Measurements from ENCODE around the gene WNT9B.

DNA sequence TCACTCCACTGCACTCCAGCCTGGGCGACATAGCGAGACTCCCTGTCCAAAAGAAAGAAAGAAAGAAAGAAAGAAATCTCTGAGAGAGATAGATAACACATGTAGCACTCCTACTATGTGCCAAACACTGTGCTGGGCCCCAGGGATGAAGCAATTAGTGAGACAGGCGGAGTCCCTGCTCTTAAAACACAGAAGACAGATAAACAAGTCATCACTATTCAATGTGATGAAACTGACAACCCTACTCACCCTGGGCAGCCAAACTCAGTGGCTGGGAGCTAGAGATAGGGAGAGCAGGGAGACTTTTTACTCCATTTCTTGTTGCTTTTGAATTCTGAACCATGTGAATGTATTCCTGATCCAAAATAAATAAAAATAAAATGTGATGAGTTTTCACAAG is 36.3 kb downstream of the WNT9B start:
- TF ChIP-seq, protein P1, sequence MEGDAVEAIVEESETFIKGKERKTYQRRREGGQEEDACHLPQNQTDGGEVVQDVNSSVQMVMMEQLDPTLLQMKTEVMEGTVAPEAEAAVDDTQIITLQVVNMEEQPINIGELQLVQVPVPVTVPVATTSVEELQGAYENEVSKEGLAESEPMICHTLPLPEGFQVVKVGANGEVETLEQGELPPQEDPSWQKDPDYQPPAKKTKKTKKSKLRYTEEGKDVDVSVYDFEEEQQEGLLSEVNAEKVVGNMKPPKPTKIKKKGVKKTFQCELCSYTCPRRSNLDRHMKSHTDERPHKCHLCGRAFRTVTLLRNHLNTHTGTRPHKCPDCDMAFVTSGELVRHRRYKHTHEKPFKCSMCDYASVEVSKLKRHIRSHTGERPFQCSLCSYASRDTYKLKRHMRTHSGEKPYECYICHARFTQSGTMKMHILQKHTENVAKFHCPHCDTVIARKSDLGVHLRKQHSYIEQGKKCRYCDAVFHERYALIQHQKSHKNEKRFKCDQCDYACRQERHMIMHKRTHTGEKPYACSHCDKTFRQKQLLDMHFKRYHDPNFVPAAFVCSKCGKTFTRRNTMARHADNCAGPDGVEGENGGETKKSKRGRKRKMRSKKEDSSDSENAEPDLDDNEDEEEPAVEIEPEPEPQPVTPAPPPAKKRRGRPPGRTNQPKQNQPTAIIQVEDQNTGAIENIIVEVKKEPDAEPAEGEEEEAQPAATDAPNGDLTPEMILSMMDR (conservative IDR thresholded peaks at IDR 0.05; ENCODE audit: low read depth, low read length): no peak
- TF ChIP-seq EZH2 (IDR thresholded peaks at IDR 0.05; ENCODE audit: low read length, unreplicated experiment): no peak
